Fibroblast of pulmonary artery (primary cell): Measurements from ENCODE around the gene SAMD4A.
"Not testable (repeated sequence)": the region's sequence is repeated elsewhere in the genome, so short reads cannot be mapped to it uniquely, and the experiment has no call there.

Experiments used
- DNase-seq: peaks from one replicate; pipeline ENCODE4 v3.0.0-alpha.2; 2010; ENCODE audit warnings: low read depth
- H3K4me3 ChIP-seq: replicated peaks from 2 replicates; pipeline ENCODE4 v1.5.1; 2011; ENCODE audit warnings: low read depth, mild to moderate bottlenecking, control low read depth, low read length, moderate library complexity
- TF ChIP-seq, protein P1 (sequence below): IDR thresholded peaks from 2 replicates; pipeline ENCODE4 v1.5.1; 2011; ENCODE audit warnings: mild to moderate bottlenecking, control low read depth, low read length, inconsistent platforms; ENCODE audit errors: missing control alignments

Gene SAMD4A

DNA sequence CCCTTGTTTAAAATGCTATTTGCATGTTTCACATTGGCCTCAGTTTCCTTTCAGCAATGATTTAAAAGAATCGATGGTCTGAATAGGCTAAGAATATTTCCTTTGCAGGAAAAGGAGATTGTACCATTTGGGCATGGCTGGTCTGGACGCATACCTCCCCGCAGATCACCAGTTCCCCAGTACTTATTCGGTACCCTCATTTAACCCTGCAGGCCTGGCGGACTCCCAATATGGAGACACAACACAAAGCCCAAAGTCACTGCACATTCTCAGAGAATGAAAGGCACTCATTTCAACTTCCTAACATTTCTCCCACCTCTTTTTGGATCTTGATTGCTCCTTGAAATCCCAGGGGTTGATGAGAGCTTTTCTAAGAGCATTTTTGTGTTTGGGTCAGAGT is 182.8 kb downstream of the SAMD4A start:
- no peak for DNase-seq
- no peak overlapping the region for H3K4me3 ChIP-seq
- TF ChIP-seq, protein P1, sequence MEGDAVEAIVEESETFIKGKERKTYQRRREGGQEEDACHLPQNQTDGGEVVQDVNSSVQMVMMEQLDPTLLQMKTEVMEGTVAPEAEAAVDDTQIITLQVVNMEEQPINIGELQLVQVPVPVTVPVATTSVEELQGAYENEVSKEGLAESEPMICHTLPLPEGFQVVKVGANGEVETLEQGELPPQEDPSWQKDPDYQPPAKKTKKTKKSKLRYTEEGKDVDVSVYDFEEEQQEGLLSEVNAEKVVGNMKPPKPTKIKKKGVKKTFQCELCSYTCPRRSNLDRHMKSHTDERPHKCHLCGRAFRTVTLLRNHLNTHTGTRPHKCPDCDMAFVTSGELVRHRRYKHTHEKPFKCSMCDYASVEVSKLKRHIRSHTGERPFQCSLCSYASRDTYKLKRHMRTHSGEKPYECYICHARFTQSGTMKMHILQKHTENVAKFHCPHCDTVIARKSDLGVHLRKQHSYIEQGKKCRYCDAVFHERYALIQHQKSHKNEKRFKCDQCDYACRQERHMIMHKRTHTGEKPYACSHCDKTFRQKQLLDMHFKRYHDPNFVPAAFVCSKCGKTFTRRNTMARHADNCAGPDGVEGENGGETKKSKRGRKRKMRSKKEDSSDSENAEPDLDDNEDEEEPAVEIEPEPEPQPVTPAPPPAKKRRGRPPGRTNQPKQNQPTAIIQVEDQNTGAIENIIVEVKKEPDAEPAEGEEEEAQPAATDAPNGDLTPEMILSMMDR, result no peak

DNA sequence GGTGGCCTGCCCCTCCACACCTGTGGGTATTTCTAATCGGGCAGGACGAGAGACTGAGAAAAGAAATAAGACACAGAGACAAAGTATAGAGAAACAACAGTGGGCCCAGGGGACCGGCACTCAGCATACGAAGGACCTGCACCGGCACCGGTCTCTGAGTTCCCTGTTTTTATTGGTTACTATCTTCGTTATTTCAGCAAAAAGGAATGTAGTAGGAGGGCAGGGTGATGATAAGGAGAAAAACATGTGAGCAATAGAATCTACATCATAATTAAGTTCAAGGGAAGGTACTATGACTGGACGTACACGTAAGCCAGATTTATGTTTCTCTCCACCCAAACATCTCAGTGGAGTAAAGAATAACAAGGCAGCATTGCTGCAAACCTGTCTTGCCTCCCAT is 185.7 kb downstream of the SAMD4A start:
- H3K4me3 ChIP-seq, result not testable (repeated sequence)
- DNase-seq, result peak; percentile 28

DNA sequence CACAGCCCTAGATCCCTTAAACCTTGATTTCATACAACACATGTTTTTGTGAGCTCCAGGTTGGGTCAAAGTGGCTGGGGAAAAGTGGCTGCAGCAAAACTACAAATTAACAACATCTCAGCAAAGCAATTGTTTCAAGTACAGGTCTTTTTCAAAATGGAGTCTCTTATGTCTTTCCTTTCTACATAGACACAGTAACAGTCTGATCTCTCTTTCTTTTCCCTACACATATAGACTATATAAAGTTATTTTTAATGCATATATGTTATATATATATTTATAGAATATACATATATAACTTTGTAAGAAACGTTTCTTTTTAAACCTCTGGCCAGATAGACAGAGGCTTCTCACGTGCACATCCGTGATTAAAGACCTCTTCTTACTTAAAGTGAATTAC is 186.5 kb downstream of the SAMD4A start:
- H3K4me3 ChIP-seq, result not testable (repeated sequence)

DNA sequence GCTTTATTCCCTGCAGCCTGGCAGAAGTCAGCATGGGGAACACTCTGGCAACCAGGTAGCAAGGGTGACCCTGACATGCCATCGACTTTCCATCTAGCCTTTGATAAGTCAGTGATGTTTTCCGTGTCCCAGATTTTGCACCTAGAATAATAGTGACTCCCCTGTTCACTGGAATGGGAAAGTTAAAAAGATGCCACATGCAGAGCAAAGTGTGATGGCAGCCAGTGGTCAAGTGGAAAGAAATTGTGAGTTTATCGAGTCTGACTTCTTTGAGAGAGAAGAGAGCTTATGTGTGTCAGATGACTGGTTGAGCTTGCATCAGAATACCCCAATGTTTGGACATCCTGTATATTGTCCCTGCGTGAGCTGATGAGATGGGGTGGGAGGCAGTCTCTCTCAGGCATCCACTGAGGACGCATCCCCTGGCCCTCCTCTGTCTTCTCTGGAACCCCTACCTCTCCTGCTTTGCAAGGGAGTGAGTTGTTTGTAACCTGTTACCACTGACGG is 187.2 kb downstream of the SAMD4A start:
- TF ChIP-seq, protein P1, result no peak
- no peak for DNase-seq
- no peak overlapping the region for H3K4me3 ChIP-seq

More for the DNA sequence above, 186.5 kb downstream of the SAMD4A start:
- DNase-seq, result not testable (repeated sequence)

DNA sequence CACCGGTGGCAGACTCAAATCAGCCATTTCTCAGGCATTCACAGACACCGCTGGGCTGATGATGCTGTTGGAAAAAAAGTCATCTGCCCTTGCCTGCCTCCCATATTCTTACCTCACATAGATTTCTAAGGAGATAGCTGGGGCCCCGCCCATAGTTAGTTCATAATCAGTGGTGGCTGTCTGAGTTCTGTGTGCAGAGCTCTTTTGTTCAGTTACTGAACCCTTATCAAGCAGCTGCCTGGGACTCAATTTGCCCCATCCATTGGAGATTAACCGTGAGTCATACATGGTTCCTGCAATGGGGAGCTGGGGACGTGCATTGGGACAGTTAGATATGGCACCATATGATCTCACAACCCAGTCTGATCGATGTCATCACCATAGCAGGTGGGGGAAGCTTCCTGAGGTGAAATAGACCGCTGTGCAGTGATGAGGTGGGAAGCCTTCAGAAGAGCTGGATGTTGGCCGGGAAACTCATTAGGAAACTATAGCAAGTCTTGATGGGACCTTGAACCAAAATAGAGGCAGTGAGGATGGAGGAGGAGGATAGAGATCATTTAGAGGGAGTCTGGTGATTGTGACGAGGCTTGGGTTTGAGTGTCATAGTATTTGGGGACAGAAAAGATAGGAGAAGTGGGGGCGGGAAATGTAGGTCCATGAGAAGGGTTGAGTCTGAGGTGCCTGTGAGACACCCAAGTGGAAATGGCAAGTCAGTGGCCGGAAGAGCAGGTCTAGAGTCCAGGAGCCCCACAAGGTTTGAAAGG is 187.9 kb downstream of the SAMD4A start:
- H3K4me3 ChIP-seq, result no peak overlapping the region
- no peak for DNase-seq
- TF ChIP-seq, protein P1, result no peak

DNA sequence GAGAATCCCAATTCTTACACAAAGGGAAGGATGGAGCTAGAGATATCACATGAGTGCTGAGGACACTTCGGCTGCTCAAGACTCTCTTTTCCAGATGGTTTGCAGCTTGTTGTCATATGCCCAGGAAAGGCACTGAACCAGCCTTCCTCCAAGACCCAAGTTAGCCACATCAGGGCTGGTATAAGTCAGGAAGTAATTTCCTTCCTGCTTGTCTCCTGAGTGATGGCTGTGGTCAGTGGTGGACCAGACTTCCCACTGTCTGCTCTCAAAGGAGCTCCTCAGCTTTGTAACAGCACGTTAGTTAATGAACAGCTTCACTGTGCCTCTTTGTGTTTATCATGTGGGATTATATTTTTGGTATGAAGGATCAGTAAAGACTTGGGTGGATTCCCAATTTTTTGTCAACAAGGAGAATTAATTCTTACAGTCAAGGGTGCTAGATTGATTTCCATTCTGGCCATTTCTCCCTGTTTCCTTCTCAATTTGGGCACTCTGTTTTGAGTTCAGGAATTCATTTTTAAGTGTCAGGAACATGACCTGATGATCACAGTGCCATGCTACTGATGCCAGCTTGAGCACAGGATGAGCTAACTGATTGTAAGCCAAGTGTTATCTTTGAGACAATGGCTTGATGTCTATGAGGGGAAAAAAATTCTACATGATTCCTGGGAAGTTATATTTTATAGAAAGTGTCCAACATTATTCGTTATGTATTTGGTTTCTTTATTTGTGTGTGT is 189.9 kb downstream of the SAMD4A start:
- DNase-seq, result no peak
- TF ChIP-seq, protein P1, result no peak
- no peak overlapping the region for H3K4me3 ChIP-seq

DNA sequence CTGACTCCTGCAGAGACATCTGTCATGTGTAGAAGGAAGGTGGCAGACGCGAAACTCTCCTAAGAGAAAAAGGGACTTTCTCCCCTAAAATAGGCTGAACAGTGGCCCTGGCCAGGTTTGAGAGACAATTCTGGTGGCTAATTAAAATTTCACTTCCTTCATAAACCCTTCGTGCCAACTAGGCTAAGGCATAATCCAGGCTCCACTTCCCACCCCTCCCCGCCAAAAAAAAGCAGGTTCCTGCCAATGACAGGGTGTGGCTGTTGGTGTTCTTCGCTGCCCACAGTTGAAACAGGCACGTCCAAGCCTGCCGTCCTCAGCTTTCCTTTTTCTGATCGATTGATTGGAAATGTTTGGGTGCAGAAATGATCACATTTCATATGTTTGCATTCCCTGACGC is 191.1 kb downstream of the SAMD4A start:
- TF ChIP-seq, protein P1, result no peak
- DNase-seq, result no peak
- H3K4me3 ChIP-seq, result no peak overlapping the region
